Retinal pigment epithelial cell (primary cell): ENCODE measurements around the gene SGPL1.

ENCODE experiments used
- DNase-seq: peaks from one replicate; pipeline ENCODE4 v3.0.0-alpha.2; 2010; ENCODE audit warnings: low read depth
- H3K4me3 ChIP-seq: 2 replicates; pipeline ENCODE4 v1.5.1; 2011; ENCODE audit warnings: mild to moderate bottlenecking, low read length, control low read depth, moderate library complexity
- TF ChIP-seq, protein P1 (sequence below): conservative IDR thresholded peaks from 2 replicates; pipeline ENCODE4 v1.5.1; 2011; ENCODE audit warnings: low read depth, low read length, control low read depth, inconsistent platforms

Gene SGPL1

DNA sequence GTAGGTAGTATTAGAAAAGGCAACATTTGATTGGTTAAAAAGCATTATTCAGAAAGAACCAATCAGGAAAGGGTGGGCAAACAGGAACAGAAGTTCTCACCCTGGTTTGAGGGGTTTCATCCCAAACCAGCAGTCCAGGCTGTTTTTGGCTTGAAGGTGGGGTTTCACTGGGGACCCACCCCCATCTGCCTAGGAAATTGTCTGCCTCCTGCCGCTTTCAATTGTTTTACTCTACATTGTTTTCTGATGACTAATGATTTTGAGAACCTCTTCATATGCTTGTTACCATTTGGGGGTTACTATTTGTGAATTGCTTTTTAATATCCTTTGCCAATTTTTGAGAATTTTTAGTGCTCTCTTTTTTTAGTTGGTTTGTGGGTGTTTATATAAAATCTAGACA lies 75.9 kb downstream of the SGPL1 start:
- TF ChIP-seq, protein P1, sequence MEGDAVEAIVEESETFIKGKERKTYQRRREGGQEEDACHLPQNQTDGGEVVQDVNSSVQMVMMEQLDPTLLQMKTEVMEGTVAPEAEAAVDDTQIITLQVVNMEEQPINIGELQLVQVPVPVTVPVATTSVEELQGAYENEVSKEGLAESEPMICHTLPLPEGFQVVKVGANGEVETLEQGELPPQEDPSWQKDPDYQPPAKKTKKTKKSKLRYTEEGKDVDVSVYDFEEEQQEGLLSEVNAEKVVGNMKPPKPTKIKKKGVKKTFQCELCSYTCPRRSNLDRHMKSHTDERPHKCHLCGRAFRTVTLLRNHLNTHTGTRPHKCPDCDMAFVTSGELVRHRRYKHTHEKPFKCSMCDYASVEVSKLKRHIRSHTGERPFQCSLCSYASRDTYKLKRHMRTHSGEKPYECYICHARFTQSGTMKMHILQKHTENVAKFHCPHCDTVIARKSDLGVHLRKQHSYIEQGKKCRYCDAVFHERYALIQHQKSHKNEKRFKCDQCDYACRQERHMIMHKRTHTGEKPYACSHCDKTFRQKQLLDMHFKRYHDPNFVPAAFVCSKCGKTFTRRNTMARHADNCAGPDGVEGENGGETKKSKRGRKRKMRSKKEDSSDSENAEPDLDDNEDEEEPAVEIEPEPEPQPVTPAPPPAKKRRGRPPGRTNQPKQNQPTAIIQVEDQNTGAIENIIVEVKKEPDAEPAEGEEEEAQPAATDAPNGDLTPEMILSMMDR, result no peak
- no peak overlapping the region for H3K4me3 ChIP-seq
- DNase-seq, result no peak

DNA sequence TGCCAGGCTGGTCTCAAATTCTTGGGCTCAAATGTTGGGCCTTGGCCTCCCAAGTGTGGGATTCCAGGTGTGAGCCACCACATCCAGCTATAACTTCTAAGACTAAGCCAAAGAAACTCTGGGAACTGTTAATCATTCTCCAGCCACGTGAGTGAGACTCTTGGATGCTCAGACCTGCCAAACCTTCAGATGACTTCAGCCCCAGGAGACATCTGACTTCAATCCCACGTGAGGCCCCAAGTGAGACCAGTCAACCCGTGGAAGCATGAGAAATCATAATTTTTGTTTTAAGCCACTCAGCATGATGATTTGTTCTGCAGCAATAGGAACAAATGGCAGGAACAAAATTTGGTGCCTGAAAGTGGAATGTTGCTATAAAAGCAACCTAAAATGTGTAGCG lies 76.9 kb downstream of the SGPL1 start:
- TF ChIP-seq, protein P1, result no peak
- no peak for DNase-seq

GRCh38 chr10:70893227-70894006 lies 77.7 kb downstream of the SGPL1 start:
- no peak overlapping the region for H3K4me3 ChIP-seq
- TF ChIP-seq, protein P1, result no peak
- DNase-seq, result no peak

More for the DNA sequence above, 76.9 kb downstream of the SGPL1 start:
- no peak overlapping the region for H3K4me3 ChIP-seq

- TF ChIP-seq, protein P1, result no peak
- no peak overlapping the region for H3K4me3 ChIP-seq
- no peak for DNase-seq
Observed at GRCh38 chr10:70894416-70894815, 78.7 kb downstream of the SGPL1 start.

GRCh38 chr10:70896551-70896950 lies 80.8 kb downstream of the SGPL1 start:
- DNase-seq, result no peak
- TF ChIP-seq, protein P1, result no peak
- H3K4me3 ChIP-seq, result no peak overlapping the region

DNA sequence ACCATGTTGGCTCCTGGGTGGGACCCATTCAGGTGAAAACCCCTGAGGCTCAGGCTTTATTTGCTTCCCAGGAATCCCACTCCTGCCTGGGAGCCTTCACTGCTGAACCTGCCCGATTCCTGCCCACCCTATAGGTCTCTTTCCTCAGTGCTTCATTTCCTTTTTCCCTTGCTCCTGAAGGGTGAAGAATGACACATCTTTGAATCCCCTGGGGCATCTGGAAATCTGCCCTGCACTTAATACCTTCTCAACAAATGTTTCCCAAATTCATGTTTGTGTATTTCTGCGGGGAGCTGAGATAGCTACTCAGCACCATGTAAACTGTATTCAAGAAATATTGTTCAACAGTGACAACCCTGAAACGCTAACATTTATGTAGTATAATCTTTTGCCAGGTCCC lies 82.9 kb downstream of the SGPL1 start:
- DNase-seq, result no peak
- no peak overlapping the region for H3K4me3 ChIP-seq
- TF ChIP-seq, protein P1, result no peak

- TF ChIP-seq, protein P1, result no peak
- DNase-seq, result no peak
- no peak overlapping the region for H3K4me3 ChIP-seq
Observed at GRCh38 chr10:70899096-70899495, 83.3 kb downstream of the SGPL1 start.
